Placental epithelial cell (primary cell): ENCODE results near the gene SOX3. TPM values are rescaled to one million over a fixed set of nuclear protein-coding genes. Genes with fewer than 3 reads are reported as not detected.

Source experiments
- total RNA-seq: library from RNA; depleted of rRNA; stranded (reverse); fragments of >200 nt; gene quantifications from 2 replicates; pipeline ENCODE4 v1.2.3, GENCODE V29; 2012

The SOX3 gene
- not detected in 2 replicates for total RNA-seq

GRCh38 chrX:140504371-140505324, at the start of gene SOX3:
Gene SOX3, minus strand, starts transcription at chrX:140505069. Its CDS starts 9 bp downstream, at chrX:140505060.

Other genes with a start within 250 kb of the SOX3 start
- gene LINC00632, start 204.7 kb upstream of the SOX3 start, total RNA-seq: 3.8 and 3.9 TPM in 2 replicates